Eye (tissue), 1 donor: Measurements from ENCODE around the gene NEU2.

Source experiments
- DNase-seq: peaks from one replicate; pipeline ENCODE4 v3.0.0-alpha.2; 2015

Gene NEU2

DNA sequence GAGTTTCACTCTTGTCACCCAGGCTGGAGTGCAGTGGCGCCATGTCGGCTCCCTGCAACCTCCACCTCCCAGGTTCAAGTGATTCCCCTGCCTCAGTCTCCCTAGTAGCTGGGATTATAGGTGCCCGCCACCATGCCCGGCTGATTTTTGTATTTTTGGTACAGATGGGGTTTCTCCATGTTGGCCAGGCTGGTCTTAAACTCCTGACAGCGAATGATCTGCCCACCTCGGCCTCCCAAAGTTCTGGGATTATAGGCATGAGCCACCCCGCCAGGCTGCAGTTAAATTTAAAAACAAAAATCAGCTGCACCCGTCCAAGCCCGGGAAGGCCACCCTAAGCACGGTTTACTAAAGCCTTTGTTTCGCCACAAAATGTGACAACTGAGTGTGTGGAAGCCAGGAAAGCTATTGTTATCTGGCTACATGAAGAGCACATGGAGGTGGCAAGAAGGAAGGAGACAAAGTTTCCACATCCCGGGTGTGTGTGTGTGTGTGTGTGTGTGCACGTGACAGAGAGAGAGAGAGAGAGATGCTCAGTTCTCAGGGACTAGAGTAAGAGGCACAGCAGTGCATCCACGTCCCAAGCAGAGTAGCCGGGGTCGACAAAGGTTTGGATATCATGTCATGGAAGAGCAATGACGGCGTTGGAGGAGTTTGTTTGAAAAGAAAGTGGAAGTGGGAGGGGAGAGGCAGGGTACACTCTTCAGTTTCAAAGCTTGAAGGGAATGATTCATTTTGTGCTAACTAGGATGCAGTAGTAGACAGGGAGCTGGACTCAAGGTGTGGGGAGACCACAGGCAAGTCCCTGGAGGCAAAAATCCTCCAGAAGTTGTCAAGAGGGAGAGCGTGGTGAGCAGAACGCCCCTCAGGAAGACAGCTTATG lies 47.7 kb downstream of the NEU2 start:
- no peak for DNase-seq

- DNase-seq, result no peak
These were observed 48.4 kb downstream of the NEU2 start for GRCh38 chr2:233080836-233081229.

- DNase-seq, result no peak
These were observed 48.8 kb downstream of the NEU2 start for GRCh38 chr2:233081232-233081730.

- DNase-seq, result no peak
These were observed 49.3 kb downstream of the NEU2 start for GRCh38 chr2:233081731-233082221.

DNA sequence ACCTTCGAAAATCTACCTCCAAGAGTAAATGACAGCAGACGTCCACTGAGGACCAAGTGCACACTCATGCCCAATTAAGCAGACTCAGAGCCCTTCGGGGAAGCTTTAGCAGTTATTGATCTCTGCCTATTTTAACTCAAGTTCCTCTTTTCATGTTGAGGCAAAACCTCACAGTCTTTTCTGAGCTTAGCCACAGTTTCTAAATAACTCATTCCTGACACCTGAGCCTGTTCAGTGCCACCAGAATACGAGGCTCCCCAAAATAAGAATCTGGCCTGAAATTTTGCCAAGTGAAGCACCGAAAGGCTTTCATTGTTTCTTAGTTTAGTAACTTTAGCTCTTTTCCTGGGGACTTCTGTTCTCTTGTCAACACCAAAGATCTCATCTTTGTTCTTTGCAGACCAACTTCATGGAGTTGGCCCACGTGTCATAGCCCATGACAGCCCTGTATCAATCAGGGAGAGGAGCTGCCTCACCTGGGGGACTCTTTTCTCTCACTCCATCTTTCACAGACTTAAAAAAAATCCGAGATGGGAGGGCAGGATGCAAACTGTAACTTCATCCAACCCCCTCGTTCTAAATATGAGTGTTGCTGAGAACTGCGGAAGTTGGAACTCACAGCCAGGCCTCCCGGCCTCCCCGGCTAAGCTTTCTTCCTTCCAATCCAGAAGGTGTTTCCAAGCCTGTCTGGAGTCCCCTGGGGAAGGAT lies 49.9 kb downstream of the NEU2 start:
- DNase-seq, result no peak

DNA sequence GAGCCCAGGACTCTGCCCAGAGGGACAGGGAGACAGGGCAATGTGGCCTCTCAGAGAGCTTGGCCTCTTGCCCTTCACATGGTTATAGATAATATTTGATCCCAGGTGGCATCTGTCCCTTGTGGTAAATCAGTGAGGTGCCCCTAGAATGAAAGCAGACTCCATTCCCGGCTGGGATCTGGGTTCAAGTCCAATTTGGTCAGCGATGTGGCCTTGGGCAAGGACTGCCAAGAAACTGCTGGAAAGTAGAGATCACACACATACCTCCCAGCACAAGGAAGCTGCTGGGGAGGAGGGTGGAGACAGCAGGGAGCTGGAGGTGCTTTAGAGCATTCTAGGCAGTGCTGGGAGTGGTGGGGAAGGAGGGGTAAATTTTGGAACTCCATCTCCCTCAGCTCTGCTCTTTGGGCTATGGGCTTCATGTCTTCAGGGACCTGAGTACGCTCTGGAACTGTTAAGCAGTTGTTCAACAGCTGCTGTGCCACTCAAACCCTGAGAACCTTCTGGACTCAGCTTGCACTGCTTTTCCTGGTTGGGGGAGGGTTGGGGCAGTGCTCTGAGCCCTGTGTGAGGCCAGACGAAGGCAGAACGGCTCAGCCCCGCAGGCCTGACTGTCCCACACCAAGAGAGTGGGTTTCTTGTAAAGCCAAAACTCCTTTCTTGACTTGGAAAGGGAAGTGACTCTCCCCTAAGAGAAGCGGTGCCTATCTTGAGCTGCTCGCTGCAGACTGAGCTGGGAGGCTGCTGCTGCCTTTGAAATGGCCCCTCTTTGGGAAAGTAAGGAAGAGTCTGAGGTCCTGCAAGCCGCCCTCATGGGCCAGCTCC lies 50.7 kb downstream of the NEU2 start:
- DNase-seq, result peak; percentile 39

- no peak for DNase-seq
These were observed 51.3 kb downstream of the NEU2 start for GRCh38 chr2:233083782-233084181.

DNA sequence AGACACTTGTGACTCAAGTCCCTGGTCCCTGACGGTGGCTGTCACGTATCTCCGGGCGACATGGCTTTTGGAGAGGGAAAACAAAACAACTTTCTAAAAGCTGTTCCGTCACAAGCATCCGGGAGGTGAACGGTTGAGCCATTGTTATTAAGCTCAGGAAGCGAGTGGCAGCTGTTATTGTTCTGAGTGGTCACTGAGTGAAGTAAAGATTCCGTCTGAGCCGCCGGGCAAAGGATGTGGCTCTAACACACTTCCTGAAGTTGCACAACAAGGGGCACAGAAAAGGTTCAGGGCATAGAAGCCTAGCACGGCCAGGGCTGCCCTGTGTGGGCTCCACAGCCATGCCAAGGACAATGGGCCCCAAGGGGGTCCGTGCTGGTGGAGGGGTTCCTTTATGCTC lies 52.0 kb downstream of the NEU2 start:
- no peak for DNase-seq
